ENCODE data around the gene JAML.

The JAML gene

DNA sequence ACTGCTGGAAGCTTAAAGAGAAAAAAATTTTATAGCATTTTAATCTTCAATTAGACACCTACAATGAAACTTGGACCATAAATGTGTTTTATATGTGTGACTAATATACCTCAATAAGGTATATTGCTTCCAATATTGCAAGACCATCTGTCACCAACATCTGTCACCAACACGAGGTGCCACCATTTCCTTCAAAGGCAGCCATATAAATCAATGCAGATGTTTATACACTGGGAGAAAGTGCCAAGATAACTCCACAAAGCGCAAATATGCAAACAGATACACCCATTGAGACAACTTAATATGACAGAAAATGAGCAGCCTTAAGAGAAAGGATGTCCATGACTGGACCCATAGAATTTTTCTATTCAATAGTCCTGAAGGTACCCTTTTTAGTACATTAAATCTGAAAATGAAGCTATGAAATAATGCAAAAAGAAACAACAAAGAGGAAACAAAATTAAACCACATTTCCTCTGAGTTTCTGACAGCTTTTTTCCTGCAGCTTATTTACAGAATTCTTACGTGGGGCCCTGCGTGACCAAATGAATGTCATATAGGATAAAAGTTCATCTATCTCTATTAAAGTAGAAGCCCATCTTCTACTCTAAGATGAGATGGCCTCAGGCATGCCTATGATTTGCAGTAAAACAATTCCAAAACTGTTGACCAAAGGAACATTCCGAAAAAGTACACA lies 14.8 kb upstream of the JAML start:
- DNase-seq, result no peak

GRCh38 chr11:118238929-118239328 lies 14.1 kb upstream of the JAML start:
- DNase-seq, result no peak

GRCh38 chr11:118238421-118238820 lies 13.6 kb upstream of the JAML start:
- no peak for DNase-seq

DNA sequence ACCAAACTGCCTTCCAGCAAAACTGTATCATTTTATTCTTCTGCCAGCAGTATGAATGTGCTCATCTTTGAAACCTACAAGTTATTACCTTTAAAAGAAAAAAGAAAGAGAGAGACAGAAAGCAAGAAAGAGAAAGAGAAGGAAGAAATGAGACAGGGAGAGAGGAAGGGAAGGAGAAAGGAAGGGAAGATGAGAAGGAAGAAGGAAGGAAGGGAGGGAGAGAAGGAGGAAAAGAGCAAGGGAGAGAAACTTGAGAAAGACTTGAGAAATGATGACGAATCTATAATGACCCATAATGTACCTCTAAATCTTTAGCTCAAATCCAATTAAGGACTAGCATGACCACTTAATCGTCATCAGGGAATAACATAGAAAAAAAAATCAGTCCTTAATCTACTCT lies 11.4 kb upstream of the JAML start:
- no peak for DNase-seq

DNA sequence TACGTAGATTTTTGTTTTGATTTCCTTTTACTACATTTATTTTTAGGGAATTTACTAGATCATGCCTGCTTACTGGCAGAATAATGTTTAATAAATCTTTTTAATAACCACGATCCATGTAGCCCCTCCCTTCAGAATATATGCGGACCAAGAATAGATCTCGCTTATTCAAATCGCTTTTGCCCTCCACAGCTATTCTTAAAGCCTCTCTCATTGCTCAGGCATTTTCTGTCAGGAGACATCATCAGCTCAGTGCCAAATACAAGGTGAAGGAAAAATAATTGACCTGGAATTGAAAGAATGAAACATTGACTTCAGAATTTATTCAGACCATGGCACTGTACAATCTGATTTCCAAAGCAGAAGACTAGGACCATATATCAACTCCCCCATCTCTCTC lies 10.0 kb upstream of the JAML start:
- no peak for DNase-seq

GRCh38 chr11:118233850-118234249 lies 9.0 kb upstream of the JAML start:
- DNase-seq, result no peak

DNA sequence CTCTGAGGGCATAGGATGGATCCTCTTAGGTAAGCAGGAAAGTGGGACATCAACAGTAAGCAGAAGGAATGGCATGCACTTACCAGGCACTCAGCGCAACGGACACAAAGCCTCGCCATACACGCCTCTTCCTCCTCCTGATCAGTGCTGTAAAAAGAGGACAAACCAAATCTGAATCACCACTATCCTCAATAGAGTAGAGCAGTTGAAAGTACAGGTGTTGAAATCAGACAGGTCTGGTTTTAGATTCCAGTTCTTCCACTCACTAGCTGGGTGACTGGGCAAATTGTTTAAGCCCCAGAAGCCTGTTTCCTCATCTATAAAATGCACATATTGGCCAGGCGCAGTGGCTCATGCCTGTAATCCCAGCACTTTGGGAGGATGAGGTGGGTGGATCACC lies 8.6 kb upstream of the JAML start:
- DNase-seq, result no peak

GRCh38 chr11:118232659-118233058 lies 7.8 kb upstream of the JAML start:
- DNase-seq, result no peak

- no peak for DNase-seq
Measured at GRCh38 chr11:118231461-118231860, 6.7 kb upstream of the JAML start.

- no peak for DNase-seq
Measured at GRCh38 chr11:118230088-118230487, 5.3 kb upstream of the JAML start.

DNA sequence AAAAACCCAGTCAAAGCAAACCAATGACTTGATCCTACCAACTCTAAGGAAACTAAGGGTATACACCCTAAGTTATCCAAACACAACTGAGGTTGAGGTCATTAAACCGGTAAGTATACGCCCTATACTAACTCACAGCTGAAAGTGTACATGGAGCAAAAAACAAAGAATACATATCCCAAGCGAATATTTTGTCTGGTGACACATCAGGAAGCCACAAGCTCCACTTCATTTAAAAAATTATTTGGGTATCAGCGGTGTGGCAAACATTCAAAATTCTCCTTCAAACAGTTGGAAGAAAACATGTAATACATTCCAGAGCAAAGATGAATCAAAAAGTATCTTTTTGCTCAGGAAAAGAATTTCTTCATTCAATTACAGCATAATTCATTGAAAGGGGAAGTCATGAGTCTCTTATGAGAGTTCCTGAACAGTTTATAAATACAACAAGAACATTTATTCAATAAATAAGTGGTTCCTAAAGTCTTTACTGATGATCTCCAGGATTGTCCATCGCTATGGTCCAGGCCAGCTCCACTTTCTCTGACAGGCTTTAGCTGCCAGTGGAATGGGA lies 4.5 kb upstream of the JAML start:
- DNase-seq, result no peak

- DNase-seq, result no peak
Measured at GRCh38 chr11:118227865-118228785, 3.3 kb upstream of the JAML start.

GRCh38 chr11:118226781-118227180 lies 2.0 kb upstream of the JAML start:
- DNase-seq, result no peak

DNA sequence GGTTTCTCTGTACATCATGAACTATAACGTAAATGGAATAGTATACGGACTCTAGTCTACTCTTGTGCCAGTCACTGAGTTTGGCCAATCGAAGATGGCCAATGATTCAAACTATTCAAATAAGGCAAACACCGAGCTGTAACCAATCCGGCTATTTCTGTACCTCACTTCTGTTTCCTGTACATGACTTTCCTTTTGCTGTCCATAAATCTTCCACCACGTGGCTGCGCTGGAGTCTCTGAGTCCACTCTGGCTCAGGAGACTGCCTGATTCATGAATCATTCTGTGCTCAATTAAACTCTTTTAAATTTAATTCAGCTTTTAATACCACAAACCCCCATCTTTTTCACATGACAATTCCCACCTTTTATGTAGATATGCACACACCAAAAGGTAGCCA lies 1.5 kb upstream of the JAML start:
- DNase-seq, result no peak

DNA sequence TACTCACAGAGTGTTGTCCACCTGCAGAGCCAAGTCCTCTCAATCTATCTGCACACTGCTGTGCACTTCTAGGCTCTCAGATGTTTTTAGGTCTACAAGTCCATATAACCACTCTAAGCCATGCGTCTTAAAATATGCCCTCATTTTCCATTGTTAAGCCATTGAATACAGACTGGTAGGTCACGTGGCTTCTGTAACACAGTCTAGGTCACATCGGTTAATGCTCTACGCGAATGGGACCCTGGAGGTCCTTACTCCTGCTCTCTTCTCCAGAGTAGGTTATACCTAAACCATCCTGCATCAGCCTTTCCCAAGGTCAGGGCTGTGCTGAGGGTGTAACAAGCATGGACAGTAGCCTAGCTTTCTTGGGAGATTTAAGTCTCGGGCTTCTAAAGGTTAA lies 819 bp downstream of the JAML start:
- DNase-seq, result no peak

- no peak for DNase-seq
Measured at GRCh38 chr11:118223570-118223969, 1.2 kb downstream of the JAML start.

DNA sequence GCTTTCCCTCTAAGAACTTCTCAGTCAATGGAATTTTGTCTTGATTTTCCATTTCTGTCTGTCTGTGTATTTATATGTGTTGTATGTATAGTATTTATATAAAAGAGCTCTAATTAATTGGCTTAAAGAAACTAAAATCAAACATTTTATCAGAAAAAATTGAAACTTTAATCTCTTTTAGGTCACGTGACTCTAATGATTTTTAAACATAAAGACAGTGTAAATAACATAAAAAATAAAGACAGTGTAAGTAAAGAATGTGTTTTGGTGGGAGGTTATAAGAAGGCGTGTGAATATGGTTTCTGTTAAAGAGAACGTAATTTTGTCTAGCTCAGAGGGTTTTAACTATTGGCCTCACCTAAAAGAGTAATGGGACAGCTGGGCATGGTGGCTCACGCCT lies 2.4 kb downstream of the JAML start:
- DNase-seq, result no peak

DNA sequence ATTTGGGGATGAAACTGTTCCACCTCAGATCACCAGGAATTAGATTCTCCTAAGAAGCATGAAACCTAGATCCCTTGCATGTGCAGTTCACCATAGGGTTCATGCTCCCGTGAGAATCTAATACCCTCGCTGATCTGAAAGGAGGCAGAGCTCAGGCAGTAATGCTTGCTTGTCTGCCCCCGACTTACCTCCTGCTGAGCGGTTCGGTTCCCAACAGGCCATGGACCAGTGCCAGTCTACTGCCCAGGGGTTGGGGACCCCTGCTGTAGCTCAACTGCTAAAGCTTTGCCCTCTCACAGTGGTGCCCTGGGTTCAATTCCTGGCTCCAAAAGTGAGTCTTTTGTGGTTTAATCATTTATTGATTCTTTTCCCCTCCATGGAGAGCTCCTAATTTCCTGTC lies 3.4 kb downstream of the JAML start:
- DNase-seq, result no peak

DNA sequence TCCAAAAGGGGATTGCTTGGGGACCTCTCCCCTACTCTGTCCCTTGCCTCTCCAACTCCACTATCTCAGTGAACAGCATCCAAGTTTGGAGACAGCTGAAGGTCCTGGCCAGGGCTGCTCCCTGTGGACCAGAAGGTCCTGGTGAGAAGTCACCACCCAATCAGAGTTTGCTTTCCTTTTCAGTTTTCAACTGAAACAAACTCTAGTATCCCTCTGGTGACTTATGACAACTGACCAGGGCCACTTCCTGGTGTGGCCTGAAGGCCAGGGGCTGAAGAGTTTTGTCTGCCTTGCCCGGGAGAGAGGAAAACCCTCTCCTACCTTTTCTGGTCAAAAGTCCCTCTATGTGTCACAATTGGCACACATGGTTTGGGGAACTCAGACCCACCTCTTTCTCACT lies 5.1 kb downstream of the JAML start:
- DNase-seq, result no peak

DNA sequence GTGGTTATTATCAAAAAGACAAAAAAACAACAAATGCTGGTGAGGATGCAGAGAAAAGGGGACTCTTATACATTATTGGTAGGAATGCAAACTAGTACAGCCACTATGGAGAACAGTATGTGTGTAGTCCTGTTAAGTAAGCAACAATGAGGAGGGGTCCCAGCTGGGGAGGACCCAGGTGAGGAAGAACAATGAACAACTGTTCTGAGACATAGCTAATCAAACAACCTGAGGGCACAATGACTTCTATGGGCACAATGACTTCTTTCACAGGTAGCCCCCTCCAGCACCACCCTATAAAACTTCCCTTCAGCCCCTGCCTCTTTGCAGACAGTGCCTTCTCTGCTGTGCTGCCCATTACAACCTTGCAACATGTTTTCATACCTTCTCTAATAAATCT lies 5.6 kb downstream of the JAML start:
- DNase-seq, result no peak

- no peak for DNase-seq
Measured at GRCh38 chr11:118217575-118217974, 7.2 kb downstream of the JAML start.

- no peak for DNase-seq
Measured at GRCh38 chr11:118216621-118217481, 8.0 kb downstream of the JAML start.

DNA sequence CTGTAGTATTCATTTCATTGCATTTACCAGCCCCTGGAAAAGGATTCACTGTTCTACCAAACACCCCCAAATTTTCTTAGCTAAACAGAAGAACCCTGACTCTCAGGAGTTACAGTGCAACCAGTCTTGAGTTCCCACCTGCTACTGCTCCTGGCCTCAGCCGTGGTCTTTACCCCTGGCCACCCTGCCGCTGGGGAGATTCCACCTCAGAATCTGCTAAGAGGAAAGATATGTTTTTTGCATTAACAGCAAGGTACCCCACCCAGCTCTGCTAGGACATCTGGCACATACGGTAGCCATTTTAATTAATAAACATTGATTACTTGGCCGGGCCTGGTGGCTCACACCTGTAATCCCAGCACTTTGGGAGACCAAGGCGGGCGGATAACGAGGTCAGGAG lies 9.0 kb downstream of the JAML start:
- no peak for DNase-seq
